NCI-H69 (cell line): ENCODE measurements around the gene CREG2.

ENCODE experiments used
- DNase-seq: peaks from one replicate; lab custom pipeline; 2025; lab: John Stamatoyannopoulos, UW

Gene CREG2, protein sequence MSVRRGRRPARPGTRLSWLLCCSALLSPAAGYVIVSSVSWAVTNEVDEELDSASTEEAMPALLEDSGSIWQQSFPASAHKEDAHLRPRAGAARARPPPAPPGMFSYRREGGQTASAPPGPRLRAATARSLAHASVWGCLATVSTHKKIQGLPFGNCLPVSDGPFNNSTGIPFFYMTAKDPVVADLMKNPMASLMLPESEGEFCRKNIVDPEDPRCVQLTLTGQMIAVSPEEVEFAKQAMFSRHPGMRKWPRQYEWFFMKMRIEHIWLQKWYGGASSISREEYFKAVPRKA

DNA sequence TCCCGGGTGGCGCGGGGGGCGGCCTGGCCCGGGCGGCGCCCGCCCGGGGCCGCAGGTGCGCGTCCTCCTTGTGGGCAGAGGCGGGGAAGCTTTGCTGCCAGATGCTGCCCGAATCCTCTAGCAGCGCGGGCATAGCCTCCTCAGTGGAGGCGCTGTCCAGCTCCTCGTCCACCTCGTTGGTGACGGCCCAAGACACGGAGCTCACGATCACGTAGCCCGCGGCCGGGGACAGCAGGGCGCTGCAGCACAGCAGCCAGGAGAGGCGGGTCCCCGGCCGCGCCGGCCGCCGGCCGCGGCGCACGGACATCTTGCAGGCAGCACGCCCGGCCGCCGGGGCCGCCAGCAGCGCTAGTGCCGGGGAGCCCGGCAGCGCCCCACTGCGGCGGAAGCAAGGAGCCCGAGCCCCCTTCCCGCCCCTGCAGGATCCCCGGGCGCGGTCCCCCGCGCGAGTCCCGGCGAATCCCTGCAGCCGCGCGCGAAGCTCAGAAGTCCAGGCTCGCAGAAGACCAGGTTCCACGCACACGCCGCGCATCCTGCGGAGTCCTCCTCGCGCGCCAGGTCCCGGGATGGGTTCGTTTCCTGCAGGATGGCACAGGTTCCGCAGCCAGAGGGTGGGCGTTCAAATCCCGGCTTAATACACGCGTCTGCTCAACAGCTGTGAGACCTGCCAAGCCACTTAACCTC is at the start of gene CREG2:
CREG2 (minus strand) TSS at position 353 of the 684 bp plus-strand sequence; CDS start at position 307, 46 bp downstream.
- DNase-seq: peak; percentile 55

DNA sequence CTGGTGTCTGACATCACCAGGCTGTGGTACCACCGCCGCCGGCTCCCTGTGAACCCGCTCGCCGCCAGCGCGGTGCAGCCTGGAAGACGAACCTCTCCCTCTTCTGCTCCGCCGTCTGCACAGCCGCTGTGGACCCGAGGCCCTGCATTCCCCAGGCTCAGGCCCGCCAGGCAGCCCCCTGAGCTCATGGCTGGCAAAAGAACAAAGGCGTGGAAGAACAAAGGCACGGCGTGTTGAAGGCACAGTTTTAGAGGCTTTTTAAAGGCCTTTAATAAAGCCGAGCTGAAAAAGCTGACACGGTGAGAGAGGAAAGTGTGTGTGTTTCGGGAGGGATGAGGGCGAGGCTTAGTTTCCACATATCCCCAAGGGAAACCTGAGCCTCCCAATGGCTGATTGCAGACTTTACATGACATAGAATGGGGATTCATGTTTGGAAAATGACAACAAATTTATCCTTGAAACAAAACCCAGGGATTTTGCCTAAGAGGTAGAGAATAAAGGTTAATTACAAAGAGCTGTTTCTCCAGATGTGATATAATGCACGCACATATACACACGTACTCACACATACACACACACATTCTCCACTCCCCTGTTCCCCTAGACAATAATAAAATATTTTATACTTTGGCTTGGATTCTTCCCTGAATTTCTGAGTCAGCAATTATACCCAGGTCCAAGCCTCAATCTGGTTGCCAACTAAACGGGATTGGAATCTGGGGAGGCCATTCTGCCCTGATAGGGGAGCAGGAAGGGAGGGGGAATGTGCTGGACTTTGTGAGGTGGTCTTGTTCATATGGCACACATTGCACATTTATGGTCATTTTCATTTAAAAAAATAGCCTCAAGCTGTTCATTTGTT is 47.9 kb upstream of the CREG2 start:
- DNase-seq: peak; percentile 0

DNA sequence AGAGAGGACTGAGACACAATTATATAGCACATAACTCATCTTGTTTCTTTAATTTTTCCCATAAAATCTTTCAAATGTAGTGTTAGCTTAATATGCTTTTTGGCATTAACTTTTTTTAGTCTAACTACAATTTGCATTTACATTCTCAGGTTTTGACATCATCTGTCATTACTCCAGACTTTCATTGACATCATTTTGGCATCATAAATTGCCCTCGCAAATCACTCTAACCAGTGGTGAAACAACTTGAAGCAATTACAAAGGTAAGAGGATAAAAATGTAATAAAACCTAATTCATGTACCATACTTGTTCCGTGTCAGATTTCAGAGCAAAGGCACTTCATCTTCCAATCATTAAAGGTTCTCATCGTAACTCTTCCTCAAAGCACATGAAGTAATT is 46.2 kb upstream of the CREG2 start:
- no peak for DNase-seq

DNA sequence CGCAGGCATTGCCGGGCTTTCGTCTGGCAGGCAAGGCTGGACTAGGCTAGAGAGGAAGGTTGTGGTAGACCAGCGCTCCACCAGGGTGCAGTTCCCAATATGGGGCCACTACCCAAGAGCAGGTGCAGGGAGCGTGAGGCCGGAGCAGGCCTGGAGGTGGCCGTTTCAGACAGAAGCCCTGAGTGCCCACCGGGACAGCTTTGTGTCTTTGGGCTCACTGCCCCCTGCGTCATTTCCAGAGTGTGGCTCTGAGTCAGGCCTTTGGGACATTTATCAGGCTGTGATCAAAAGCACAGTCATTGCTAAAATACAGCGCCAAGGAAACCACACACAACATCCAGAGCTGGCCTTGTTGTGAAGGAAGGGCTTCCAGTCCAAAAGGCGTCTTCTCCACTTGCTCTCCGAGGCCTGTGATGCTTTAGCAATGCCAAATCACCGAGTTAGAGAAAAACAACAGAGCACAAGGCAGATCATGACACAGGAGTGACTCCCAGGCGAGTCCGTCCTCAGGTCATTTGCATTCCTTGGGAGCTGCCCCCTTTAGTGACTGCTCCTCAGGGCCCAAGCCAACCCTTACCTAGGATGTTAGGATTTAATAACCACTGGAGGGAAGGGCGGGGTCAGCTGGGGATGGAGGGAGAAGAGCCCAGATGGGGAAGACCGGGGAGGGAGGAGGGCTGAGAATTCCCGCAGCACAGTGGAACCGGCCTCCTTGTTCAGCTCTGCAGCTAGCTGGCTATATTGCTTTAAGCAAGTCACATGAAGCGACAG is 45.3 kb upstream of the CREG2 start:
- DNase-seq: no peak

DNA sequence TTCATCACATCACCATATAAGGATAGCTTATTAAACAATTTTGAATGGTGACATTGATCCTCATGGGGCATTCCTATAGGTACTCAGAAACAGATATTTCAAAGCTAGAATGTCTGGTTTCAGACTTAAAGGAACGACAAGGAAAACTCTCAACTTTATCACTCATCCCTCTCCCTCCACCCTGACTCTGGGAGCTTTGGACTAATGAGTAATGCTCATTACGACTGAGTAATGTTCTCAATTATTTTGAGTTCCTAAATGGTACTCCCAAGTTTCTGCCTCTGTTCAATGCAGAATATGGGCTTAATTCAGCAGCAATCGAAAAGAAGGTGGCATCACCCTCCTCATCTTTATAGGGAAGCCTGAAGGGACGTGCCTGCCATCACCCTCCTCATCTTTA is 44.2 kb upstream of the CREG2 start:
- DNase-seq: no peak

DNA sequence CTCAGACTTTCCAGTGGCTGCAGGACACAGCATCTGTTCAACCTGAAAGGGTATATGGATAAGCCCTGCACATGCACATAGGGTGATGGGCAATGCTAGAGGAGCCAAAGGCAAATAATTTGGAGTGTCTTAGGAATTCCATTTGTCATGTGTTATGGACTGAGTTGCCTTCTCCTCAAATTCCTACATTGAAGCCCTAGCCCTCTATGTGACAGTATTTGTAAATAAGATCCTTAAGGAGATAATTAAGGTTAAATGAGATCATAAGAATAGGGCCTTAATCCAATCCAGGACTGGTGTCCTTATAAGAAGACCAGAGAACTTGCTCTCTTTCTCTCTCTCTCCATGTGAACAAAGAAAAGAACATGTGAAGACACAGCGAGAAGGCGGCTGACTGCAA is 42.9 kb upstream of the CREG2 start:
- DNase-seq: no peak

DNA sequence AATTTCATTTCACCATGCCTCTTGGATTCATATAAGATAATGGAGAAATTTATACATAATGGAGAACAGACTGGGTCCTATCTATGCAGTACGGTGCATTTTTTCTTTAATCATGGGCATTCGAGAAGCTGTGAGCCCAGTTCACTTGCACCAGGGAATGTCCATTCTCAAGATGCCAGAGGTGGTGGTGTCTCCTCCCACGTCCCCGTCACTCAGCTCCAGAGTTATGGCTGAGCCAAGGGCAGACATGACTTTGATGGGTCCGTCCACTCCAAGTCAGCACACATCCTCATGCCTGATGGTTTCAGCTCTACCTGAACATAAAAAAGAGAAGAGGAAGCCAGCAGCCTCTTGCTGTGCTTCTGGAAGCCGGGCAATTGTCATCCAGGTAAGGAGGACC is 42.1 kb upstream of the CREG2 start:
- no peak for DNase-seq

DNA sequence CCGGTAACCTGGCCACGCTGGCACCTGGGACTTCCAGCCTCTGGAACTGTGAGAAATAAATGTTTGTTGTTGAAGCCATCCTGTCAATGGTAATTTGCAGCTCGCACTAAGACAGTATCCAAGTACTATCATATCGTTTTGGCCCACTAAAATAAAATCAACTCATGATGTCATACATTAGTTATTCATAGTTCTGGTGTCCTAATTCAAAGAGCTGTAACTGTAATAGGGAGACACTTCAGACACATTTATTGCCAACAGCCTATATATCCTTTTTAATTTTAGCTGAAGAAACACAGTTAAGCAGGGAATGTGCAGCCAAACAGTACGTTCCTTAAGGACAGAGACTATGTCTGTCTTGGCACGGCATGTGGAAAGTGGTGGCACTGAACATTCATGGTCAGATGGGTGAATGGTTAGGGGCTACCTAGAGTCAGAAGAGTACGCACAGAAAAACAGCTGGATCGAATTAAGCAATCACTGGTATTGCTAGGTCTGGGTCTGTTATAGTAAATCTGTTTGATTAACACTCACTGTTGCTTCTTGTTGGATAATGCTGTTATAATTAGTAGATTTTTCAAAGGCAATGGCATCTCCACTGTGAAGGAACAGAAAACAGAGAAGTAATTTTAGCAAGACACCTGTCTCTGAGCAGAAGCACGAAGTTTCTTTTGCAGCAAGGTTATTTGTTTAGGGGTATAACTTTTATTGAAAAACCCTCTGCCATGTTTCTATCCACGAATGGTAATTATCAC is 41.3 kb upstream of the CREG2 start:
- no peak for DNase-seq

DNA sequence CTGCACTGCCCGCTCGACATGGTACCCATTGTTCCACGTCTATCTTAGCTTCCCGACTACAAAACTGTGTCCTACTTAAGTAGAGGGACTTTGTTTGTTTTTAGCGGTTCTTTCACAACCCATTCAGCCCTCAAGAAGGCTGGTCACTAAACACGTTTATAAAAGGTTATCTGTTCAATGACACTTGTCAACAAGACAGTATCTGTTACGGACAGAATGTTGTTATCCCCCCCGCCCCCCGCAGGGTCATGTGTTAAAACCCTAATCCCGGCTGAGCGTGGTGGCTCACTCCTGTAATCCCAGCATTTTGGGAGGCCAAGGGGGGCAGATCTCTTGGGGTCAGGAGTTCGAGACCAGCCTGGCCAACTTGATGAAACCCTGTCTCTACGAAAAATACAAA is 40.4 kb upstream of the CREG2 start:
- DNase-seq: no peak

DNA sequence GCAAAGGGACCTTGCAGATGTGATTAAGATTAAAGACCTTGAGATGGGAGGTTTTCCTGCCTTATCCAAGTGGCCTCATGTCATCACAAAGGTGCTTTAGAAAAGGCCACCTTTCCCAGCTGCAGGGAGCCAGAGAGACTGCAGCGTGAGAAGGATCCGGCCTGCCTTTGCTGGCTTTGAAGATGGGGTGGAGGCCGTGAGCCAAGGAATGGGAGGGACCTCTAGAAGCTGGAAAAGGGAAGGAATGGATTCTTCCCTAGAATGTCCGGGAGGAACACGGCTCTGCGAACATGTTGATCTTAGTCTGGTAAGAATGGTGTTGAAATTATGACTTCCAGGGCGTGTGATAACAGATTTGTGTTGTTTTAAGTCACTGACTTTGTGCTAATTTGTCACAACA is 39.9 kb upstream of the CREG2 start:
- no peak for DNase-seq

DNA sequence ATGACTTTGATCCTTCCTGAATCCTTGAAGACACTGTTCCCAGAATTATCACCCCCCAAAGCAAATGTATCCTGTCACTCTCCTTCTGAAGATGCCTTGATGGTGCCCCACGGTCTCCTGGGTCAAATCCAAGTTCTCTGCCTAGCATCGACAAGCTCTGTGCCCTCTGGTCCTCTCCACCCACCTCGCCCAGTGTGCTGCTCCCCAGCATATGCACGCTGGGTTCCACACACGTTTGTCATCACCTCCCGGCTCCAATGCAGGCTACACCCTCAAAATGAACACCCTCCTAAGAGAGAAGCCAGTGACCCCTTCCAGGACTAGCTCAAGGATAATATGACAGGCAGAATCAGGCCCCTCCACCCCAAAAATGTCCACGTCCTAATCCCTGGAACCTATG is 39.5 kb upstream of the CREG2 start:
- no peak for DNase-seq

DNA sequence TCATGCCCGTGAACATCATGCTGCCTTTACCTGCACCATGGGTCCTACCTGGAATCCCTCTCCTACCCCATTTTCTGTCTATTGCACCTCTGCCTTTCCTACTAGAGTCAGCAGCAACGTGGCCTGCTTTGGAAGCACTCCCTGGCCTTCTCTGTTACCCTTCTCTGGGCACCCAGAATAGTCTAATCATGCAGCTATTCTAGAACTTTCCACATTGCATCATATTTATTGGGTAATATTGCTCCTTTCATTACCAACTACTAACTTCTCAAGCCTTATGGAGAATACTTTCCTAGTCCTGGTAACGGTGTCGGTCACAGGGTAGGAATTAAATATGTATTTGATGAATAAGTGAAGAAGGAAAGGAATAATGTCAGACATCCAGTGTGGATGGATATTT is 33.3 kb upstream of the CREG2 start:
- DNase-seq: no peak

DNA sequence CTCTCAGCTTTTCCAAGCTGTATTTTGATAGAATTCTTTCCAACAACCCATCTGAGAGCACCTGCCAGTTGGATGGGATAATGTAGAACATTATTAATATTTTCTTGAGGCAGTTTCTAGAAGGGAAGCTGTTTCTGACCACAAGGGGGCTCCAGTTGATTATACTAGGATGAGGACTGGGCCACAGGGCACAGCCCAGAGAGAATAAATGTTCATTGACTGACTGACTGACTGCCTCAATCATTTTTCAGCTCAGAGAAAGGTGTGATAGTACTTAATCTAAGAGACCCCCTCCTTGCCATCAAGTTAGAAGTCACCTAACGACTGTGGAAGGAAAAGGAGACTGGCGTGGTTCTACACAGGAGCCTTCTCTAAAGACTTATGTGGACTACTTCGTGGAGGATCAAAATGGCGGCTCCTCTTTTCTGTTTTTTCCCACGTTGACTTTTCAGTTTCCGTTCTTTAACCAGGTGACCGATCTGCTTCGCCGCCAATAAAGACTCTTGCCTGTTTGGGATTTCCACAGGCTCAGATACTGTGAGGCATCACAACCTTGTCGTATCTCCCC is 31.9 kb upstream of the CREG2 start:
- peak; percentile 49 for DNase-seq

DNA sequence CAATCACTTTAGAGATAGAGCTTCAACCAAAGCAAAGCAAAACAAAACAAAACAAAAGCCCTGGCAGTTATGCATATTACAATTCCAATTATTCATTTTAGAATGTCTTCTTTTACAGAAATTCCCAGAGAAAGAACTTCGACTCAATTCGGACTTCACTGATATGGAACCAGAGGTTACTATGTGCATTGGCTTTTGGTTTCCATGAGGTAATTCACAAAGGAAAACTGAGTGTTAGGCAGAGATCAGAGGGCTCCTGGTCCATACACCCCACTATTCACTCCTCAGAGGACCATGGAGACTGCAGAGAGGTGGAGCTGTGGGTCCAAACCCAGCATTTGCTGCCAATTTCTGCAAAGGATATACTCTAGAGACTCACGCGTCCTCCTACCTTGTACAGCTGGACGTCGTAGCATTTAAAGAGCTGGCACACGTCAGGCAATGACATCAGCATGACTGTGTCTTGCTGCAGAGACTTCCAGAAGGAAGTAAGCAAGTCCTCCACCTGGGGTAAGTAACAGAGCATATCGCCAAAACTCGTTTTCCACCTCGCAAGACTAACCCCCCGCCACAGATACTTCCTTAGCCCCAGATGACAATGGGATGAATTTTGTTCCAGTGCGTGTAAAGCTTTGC is 31.3 kb upstream of the CREG2 start:
- no peak for DNase-seq

DNA sequence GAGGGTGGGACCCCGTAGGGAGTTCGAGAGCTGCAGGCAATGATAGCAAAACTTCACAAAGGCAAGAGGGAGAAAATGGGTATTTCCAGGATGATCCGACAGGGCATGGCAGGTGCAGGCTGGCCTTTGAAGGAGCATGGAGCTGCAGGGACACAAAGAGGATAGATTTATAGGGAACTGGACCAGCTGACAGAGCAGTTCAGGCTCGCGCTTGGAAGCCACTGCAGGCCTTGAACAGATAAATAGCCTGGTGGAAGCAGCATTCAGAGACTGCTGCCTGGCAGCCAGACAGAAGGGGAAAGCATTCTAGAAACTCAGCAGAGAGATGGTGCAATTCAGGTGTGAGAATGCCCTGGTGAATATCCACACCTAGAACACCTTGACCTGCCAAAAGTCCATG is 29.3 kb upstream of the CREG2 start:
- no peak for DNase-seq

DNA sequence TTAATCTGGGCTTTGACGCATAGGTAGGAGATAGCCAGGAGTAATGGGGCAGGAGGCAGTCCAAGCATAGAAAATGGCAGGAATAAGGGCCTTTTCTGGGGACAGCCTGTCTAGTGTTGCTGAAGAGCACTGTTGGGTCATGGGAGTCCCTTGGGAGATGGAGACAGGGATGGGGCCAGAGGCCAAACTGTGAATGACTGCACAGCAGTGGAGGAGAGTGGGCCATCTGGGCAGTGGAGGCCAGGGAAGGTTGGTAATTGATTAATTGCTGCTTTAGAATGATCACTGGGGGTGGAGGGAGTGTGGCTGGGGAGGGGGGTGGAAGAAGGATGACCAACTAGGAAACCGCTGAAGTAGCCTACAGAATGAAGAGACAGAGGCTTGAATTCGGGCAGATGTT is 28.6 kb upstream of the CREG2 start:
- no peak for DNase-seq

DNA sequence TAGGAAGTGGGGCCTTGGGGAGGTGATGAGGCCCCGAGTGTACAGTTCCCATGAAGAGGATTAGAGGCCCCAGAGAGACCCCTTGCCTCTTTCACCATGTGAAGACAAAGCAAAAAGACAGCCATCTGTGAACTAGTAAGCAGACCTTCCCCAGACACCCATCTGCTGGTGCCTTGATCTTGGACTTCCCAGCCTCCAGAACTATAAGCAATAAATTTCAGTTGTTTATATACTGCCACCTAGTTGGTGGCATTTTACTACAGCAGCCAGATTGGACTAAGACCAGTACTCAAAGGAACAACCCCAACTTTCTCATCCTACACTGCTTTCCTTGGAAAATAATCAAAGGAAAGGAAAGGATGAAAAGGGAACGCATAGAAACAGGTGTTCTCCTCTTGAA is 27.9 kb upstream of the CREG2 start:
- DNase-seq: no peak

DNA sequence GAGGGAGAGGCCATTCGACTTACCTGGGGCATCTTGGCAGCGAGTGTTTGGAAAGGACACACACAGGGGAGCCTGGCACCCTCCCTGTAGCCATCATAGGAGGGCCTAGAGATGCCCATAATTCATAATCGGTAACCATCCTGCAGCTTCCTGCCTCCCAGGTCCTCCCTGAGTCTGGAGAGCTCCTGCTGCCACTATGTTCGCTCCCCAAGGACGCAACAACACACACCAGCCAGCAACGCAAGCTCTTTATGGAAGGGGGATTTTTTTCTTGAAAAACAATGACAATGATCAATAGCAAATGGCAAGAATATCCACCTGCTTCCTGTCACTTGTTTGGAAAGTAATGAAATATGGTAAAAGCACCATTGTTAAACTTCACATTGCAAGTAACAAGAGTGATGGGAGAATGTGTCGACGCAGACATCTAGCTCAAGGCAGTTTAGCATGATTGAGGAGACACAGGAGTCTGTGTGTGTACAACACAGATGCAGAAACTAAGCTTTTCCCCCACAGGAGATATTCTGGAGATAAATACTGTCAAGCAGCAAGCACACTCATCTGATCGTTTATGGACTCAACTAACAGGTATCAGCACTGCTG is 24.9 kb upstream of the CREG2 start:
- no peak for DNase-seq

DNA sequence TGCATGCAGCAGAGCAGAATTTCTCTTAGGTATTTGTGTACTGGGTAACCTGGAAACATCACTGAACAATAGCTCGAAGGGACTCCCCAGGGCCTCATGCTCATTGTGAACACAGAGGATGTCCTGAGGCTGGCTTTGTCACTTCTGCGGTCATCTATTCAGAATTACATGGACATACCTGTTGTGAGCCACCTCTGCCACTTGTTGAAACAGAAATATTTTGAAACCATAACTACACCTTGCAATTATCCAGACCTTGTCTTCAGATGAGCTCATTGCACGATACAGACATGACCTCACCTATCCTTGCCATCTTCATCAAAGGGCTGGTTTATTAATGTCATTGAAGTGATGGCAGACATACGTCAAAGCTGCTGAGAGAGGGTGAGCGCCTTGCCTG is 23.4 kb upstream of the CREG2 start:
- no peak for DNase-seq

DNA sequence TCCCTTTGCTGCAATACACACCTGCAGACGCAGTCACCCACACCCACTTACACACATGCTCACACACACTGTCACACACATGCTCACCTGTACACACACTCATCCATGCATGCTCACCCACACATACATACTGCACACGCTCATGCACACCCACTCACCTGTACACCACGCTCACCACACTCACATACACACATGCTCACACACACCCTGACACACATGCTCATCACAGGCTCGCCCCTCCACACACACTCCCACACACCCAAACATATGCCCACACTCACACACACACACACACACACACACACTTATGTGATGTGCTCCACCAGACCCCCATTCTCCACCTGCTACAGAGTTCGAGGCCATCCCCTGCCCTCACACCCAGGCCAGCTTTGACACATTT is 22.8 kb upstream of the CREG2 start:
- no peak for DNase-seq
